Measurements from ENCODE around the gene MRPL44.

The MRPL44 gene

GRCh38 chr2:224009605-224010315 is 52.5 kb downstream of the MRPL44 start:
- TF ChIP-seq CTCF (IDR thresholded peaks at IDR 0.05) (no peak), ZFX (IDR thresholded peaks at IDR 0.05; ENCODE audit: borderline replicate concordance) (no peak)
- H3K27ac ChIP-seq: no peak overlapping the region

- TF ChIP-seq ZFX (IDR thresholded peaks at IDR 0.05; ENCODE audit: borderline replicate concordance): no peak
- no peak for TF ChIP-seq CTCF (IDR thresholded peaks at IDR 0.05)
These were observed 54.6 kb downstream of the MRPL44 start for GRCh38 chr2:224011837-224012236.

GRCh38 chr2:224014336-224014735 is 57.1 kb downstream of the MRPL44 start:
- TF ChIP-seq CTCF (IDR thresholded peaks at IDR 0.05) (no peak), ZFX (IDR thresholded peaks at IDR 0.05; ENCODE audit: borderline replicate concordance) (no peak)
- no peak overlapping the region for H3K27ac ChIP-seq

More at GRCh38 chr2:224011837-224012236, 54.6 kb downstream of the MRPL44 start:
- H3K27ac ChIP-seq: no peak overlapping the region

GRCh38 chr2:224016963-224017362 is 59.7 kb downstream of the MRPL44 start:
- no peak overlapping the region for H3K27ac ChIP-seq
- TF ChIP-seq CTCF (IDR thresholded peaks at IDR 0.05) (no peak), ZFX (IDR thresholded peaks at IDR 0.05; ENCODE audit: borderline replicate concordance) (no peak)
